ENCODE data around the gene LIN52. TPM values are rescaled to one million over a fixed set of nuclear protein-coding genes. Genes with fewer than 3 reads are reported as not detected.

Gene LIN52
- total and polyA plus RNA-seq, 9 of the 15 experiments (the other 6 are each of a cell fraction or from before 2014, with no cell fraction given): 4.6 to 11.8 (median 9.2) TPM

- peak; percentile 88; the same call in 1 of the 2 replicates for TF ChIP-seq NFRKB (IDR thresholded peaks at IDR 0.05; ENCODE audit: low read depth)
- no peak for TF ChIP-seq ID3 (CRISPR knock-in tag; IDR thresholded peaks at IDR 0.05)
- TF ChIP-seq ID3 (tag; IDR thresholded peaks at IDR 0.05): peak; percentile 52; the same call in 1 of the 2 replicates
- TF ChIP-seq CTBP1 (IDR thresholded peaks at IDR 0.05; ENCODE audit: borderline replicate concordance): no peak
- no peak for TF ChIP-seq IRF2 (CRISPR knock-in tag; IDR thresholded peaks at IDR 0.05)
- no peak for TF ChIP-seq POLR2H (tag; IDR thresholded peaks at IDR 0.05; ENCODE audit: low read depth)
- no peak for TF ChIP-seq ZFP91 (CRISPR knock-in tag; IDR thresholded peaks at IDR 0.05)
- TF ChIP-seq, protein P1, sequence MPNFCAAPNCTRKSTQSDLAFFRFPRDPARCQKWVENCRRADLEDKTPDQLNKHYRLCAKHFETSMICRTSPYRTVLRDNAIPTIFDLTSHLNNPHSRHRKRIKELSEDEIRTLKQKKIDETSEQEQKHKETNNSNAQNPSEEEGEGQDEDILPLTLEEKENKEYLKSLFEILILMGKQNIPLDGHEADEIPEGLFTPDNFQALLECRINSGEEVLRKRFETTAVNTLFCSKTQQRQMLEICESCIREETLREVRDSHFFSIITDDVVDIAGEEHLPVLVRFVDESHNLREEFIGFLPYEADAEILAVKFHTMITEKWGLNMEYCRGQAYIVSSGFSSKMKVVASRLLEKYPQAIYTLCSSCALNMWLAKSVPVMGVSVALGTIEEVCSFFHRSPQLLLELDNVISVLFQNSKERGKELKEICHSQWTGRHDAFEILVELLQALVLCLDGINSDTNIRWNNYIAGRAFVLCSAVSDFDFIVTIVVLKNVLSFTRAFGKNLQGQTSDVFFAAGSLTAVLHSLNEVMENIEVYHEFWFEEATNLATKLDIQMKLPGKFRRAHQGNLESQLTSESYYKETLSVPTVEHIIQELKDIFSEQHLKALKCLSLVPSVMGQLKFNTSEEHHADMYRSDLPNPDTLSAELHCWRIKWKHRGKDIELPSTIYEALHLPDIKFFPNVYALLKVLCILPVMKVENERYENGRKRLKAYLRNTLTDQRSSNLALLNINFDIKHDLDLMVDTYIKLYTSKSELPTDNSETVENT (CRISPR knock-in tag; IDR thresholded peaks at IDR 0.05): no peak
- 0 out of 2 replicates have a peak, but pooled peaks have one; percentile 8 for TF ChIP-seq MGA (IDR thresholded peaks at IDR 0.05)
- peak in 1 of 2 experiments; percentile 0; a peak in 1 of 4 replicates for TF ChIP-seq MAZ (CRISPR knock-in tag; conservative IDR thresholded peaks at IDR 0.05 in 1 of 2, IDR thresholded peaks at IDR 0.05 in 1 of 2)
- no peak for TF ChIP-seq ASH1L (IDR thresholded peaks at IDR 0.05; ENCODE audit: borderline replicate concordance, low read depth, partially characterized antibody)
These were observed 386 bp downstream of the LIN52 start (continued) for GRCh38 chr14:74085047-74085637.
